H1 (cell line): ENCODE data around the gene NSMCE3. TPM values are rescaled to one million over a fixed set of nuclear protein-coding genes. Genes with fewer than 3 reads are reported as not detected.

ENCODE experiments used
- CTCF ChIA-PET: fragments of 300-600 bp; sonication (Branson Sonifier 250); formaldehyde crosslinking; loops from one replicate; lab custom pipeline; 2021; ENCODE audit not compliant: partially characterized antibody; lab: Charles Lee
- POLR2A ChIA-PET: fragments of 300-600 bp; sonication (Branson Sonifier 250); formaldehyde crosslinking; loops from one replicate; lab custom pipeline; 2021; ENCODE audit warnings: inconsistent platforms; ENCODE audit not compliant: partially characterized antibody; lab: Charles Lee
- DNase-seq, 2 experiments: peaks; one replicate each; pipeline versions ENCODE4 v3.0.0 to v3.0.0-alpha.2; 2010 to 2022; ENCODE audit warnings: low spot score in 2 of 2, low read depth in 1 of 2, mixed read lengths in 1 of 2
- FAIRE-seq: peaks from 2 replicates; lab custom pipeline; 2011; peaks lifted over from hg19 to GRCh38; lab: Jason Lieb, UNC
- H2AFZ ChIP-seq: 2 replicates; pipeline ENCODE4 v1.8.1; 2012; ENCODE audit warnings: low read length, inconsistent platforms
- H2AK5ac ChIP-seq: 2 replicates; pipeline ENCODE4 v1.6.1; 2013; ENCODE audit warnings: low read depth, low read length
- H2BK120ac ChIP-seq: replicated peaks from 2 replicates; pipeline ENCODE3; 2013; ENCODE audit warnings: low read depth, low read length, inconsistent platforms
- H2BK12ac ChIP-seq: 2 replicates; pipeline ENCODE4 v1.6.1; 2013; ENCODE audit warnings: low read depth, low read length
- H2BK15ac ChIP-seq: 2 replicates; pipeline ENCODE4 v1.6.1; 2013; ENCODE audit warnings: low read length
- H2BK20ac ChIP-seq: 2 replicates; pipeline ENCODE4 v1.6.1; 2013; ENCODE audit warnings: low read length
- H2BK5ac ChIP-seq: 2 replicates; pipeline ENCODE4 v1.6.1; 2013; ENCODE audit warnings: low read depth, low read length
- H3K14ac ChIP-seq: 2 replicates; pipeline ENCODE4 v1.6.1; 2013; ENCODE audit warnings: inconsistent platforms; ENCODE audit not compliant: insufficient read length
- H3K18ac ChIP-seq: 2 replicates; pipeline ENCODE4 v1.6.1; 2013; ENCODE audit warnings: low read length; ENCODE audit errors: extremely low read depth
- H3K23ac ChIP-seq: 2 replicates; pipeline ENCODE4 v1.6.1; 2013; ENCODE audit warnings: inconsistent platforms; ENCODE audit not compliant: insufficient read length
- H3K23me2 ChIP-seq: 2 replicates; pipeline ENCODE4 v1.6.1; 2013; ENCODE audit warnings: low read depth, low read length
- H3K27ac ChIP-seq: 2 replicates; pipeline ENCODE4 v1.6.1; 2011; ENCODE audit warnings: low read depth, low read length, inconsistent platforms
- H3K27me3 ChIP-seq, 4 experiments: replicated peaks in 1 of 4; 1 replicate in 1 of 4; 2 replicates in 3 of 4; pipeline versions ENCODE4 v1.6.1 to v1.8.1; 2011 to 2013; ENCODE audit warnings: low read length in 3 of 4, mild to moderate bottlenecking in 3 of 4, inconsistent platforms in 2 of 4, mixed read lengths in 2 of 4, moderate library complexity in 1 of 4; ENCODE audit not compliant: control insufficient read depth in 3 of 4, insufficient read depth in 3 of 4; ENCODE audit errors: extremely low read depth in 1 of 4
- H3K36me3 ChIP-seq, 4 experiments: 2 replicates each; pipeline versions ENCODE4 v1.6.1 to v1.8.1; 2011 to 2013; ENCODE audit warnings: mild to moderate bottlenecking in 4 of 4, low read length in 3 of 4, moderate library complexity in 2 of 4, control low read depth in 1 of 4, inconsistent platforms in 1 of 4; ENCODE audit not compliant: insufficient read depth in 4 of 4, control insufficient read depth in 2 of 4
- H3K4ac ChIP-seq: replicated peaks from 2 replicates; pipeline ENCODE3; 2013; ENCODE audit warnings: low read length, low read depth, mixed read lengths, inconsistent platforms; ENCODE audit not compliant: insufficient read length
- H3K4me1 ChIP-seq, 4 experiments: replicated peaks in 1 of 4; 1 replicate in 1 of 4; 2 replicates in 3 of 4; pipeline versions ENCODE4 v1.6.1 to v1.8.1; 2011 to 2013; ENCODE audit warnings: low read length in 3 of 4, inconsistent platforms in 2 of 4, mixed read lengths in 1 of 4; ENCODE audit not compliant: insufficient read depth in 4 of 4, control insufficient read depth in 3 of 4
- H3K4me2 ChIP-seq, 2 experiments: 2 replicates each; pipeline versions ENCODE4 v1.6.1 to v1.8.1; 2011 to 2013; ENCODE audit warnings: low read depth in 2 of 2, low read length in 2 of 2, control low read depth in 1 of 2, inconsistent platforms in 1 of 2, mild to moderate bottlenecking in 1 of 2; ENCODE audit not compliant: insufficient read depth in 1 of 2
- H3K4me3 ChIP-seq, 4 experiments: fragments of 200-600, 300-600 bp in 1 of 4; sonication (generic), shearing (Covaris generic), sonication (Bioruptor Twin) in 1 of 4; 2 replicates each; pipeline versions ENCODE4 v1.5.1 to v1.8.1; 2011 to 2016; ENCODE audit warnings: low read length in 4 of 4, low read depth in 3 of 4, control low read depth in 2 of 4, inconsistent platforms in 2 of 4, mild to moderate bottlenecking in 2 of 4, mixed read lengths in 1 of 4, moderate library complexity in 1 of 4; ENCODE audit not compliant: insufficient read depth in 2 of 4; ENCODE audit errors: extremely low read depth in 1 of 4
- H3K56ac ChIP-seq: replicated peaks from 2 replicates; pipeline ENCODE3; 2013; ENCODE audit warnings: low read depth, mild to moderate bottlenecking, mixed read lengths, low read length, inconsistent platforms; ENCODE audit not compliant: insufficient read length
- H3K79me1 ChIP-seq: 2 replicates; pipeline ENCODE4 v1.6.1; 2013; ENCODE audit warnings: low read depth, low read length, control low read depth
- H3K79me2 ChIP-seq, 2 experiments: 2 replicates each; pipeline versions ENCODE4 v1.6.1 to v1.8.1; 2012 to 2013; ENCODE audit warnings: low read length in 2 of 2, mild to moderate bottlenecking in 2 of 2, inconsistent platforms in 1 of 2; ENCODE audit not compliant: insufficient read depth in 2 of 2, control insufficient read depth in 1 of 2
- H3K9ac ChIP-seq, 4 experiments: replicated peaks in 1 of 4; 1 replicate in 1 of 4; 2 replicates in 3 of 4; pipeline versions ENCODE4 v1.6.1 to v1.8.1; 2011 to 2013; ENCODE audit warnings: low read depth in 3 of 4, low read length in 3 of 4, control low read depth in 2 of 4, mild to moderate bottlenecking in 2 of 4, moderate library complexity in 2 of 4, inconsistent platforms in 1 of 4; ENCODE audit errors: extremely low read depth in 1 of 4
- H3K9me3 ChIP-seq, 2 experiments: 2 replicates each; pipeline versions ENCODE4 v1.6.1 to v1.8.1; 2012 to 2013; ENCODE audit warnings: mild to moderate bottlenecking in 2 of 2, moderate library complexity in 2 of 2, control low read depth in 1 of 2, inconsistent platforms in 1 of 2, low read depth in 1 of 2, low read length in 1 of 2, mixed read lengths in 1 of 2; ENCODE audit not compliant: insufficient read depth in 2 of 2
- H4K20me1 ChIP-seq, 2 experiments: replicated peaks in 1 of 2; 2 replicates each; pipeline versions ENCODE3 to v1.8.1; 2011 to 2013; ENCODE audit warnings: inconsistent platforms in 2 of 2, low read length in 2 of 2, mild to moderate bottlenecking in 1 of 2; ENCODE audit not compliant: insufficient read depth in 2 of 2, control insufficient read depth in 1 of 2
- H4K5ac ChIP-seq: 2 replicates; pipeline ENCODE4 v1.6.1; 2013; ENCODE audit warnings: low read length, low read depth, mixed read lengths, inconsistent platforms; ENCODE audit not compliant: insufficient read length
- H4K8ac ChIP-seq: 2 replicates; pipeline ENCODE4 v1.8.0; 2013; ENCODE audit warnings: mild to moderate bottlenecking, moderate library complexity, low read length, inconsistent platforms; ENCODE audit not compliant: insufficient read depth; ENCODE audit errors: extremely low read depth
- H4K91ac ChIP-seq: replicated peaks from 2 replicates; pipeline ENCODE3; 2013; ENCODE audit warnings: low read length, mixed read lengths, inconsistent platforms; ENCODE audit not compliant: insufficient read length
- CBX8 ChIP-seq: fragments of 300-800, 300-1000 bp; sonication (generic); IDR thresholded peaks from 2 replicates; pipeline ENCODE4 v1.7.1; 2016; ENCODE audit warnings: low read depth, low read length, borderline replicate concordance
- CTBP2 ChIP-seq: IDR thresholded peaks from 2 replicates; pipeline ENCODE4 v1.7.0; 2011; ENCODE audit warnings: borderline replicate concordance, mild to moderate bottlenecking, moderate library complexity, mixed read lengths, low read length; ENCODE audit not compliant: insufficient read depth, insufficient read length
- E2F6 ChIP-seq: IDR thresholded peaks from 2 replicates; pipeline ENCODE4 v1.6.1; 2012; ENCODE audit warnings: inconsistent platforms
- EGR1 ChIP-seq: IDR thresholded peaks from 2 replicates; pipeline ENCODE4 v1.6.1; 2011; ENCODE audit warnings: low read depth, low read length, borderline replicate concordance
- GTF2F1 ChIP-seq: IDR thresholded peaks from 2 replicates; pipeline ENCODE4 v1.6.1; 2012; ENCODE audit warnings: low read depth, low read length, improper control_type of control experiment, borderline replicate concordance
- HDAC6 ChIP-seq: IDR thresholded peaks from one replicate; pipeline ENCODE4 v1.7.1; 2012; ENCODE audit warnings: low read depth, mild to moderate bottlenecking, inconsistent platforms, low read length, moderate library complexity
- NANOG ChIP-seq: IDR thresholded peaks from 2 replicates; pipeline ENCODE4 v1.6.1; 2011; ENCODE audit warnings: low read length, low read depth, mild to moderate bottlenecking, inconsistent platforms; ENCODE audit not compliant: insufficient read depth, poor library complexity, severe bottlenecking
- RNF2 ChIP-seq: fragments of 200-900, 300-1000 bp; sonication (generic); IDR thresholded peaks from 2 replicates; pipeline ENCODE4 v1.7.1; 2016; ENCODE audit warnings: borderline replicate concordance, low read depth, mild to moderate bottlenecking, antibody characterized with exemption, low read length; ENCODE audit not compliant: poor library complexity, severe bottlenecking; ENCODE audit errors: missing control alignments
- RXRA ChIP-seq: IDR thresholded peaks from 2 replicates; pipeline ENCODE4 v1.6.1; 2011; ENCODE audit warnings: low read depth, mild to moderate bottlenecking, low read length, moderate library complexity; ENCODE audit not compliant: insufficient read depth
- SUZ12 ChIP-seq: fragments of 200-600 bp; sonication (generic); IDR thresholded peaks from 2 replicates; pipeline ENCODE4 v1.6.1; 2012; ENCODE audit warnings: mild to moderate bottlenecking, inconsistent platforms, low read length, moderate library complexity, mixed read lengths
- ZNF274 ChIP-seq: IDR thresholded peaks from 2 replicates; pipeline ENCODE4 v1.7.0; 2012; ENCODE audit warnings: low read length, borderline replicate concordance; ENCODE audit errors: extremely low read depth
- WGBS, 2 experiments: shearing (Covaris generic) in 1 of 2; methylation state at CpG; one replicate each; pipeline versions ENCODE4 v1.1.6 to v1.1.7; 2013 to 2015; ENCODE audit warnings: low lambda C conversion rate in 2 of 2, mixed read lengths in 2 of 2, inconsistent platforms in 1 of 2, low coverage in 1 of 2, missing lambda C conversion rate in 1 of 2; ENCODE audit not compliant: insufficient replicate concordance in 2 of 2, insufficient coverage in 1 of 2, insufficient read length in 1 of 2; ENCODE audit errors: extremely low coverage in 1 of 2, missing lambda C conversion rate in 1 of 2; 5-methylcytosine and 5-hydroxymethylcytosine counted together
- polyA plus RNA-seq, 7 experiments: library from polyadenylated mRNA; depleted of rRNA in 3 of 7; stranded (reverse) in 5 of 7; unstranded in 2 of 7; fragments of >200 nt in 5 of 7; fragments of 200-250 nt in 2 of 7; gene quantifications; 1 replicate in 5 of 7; 2 replicates in 1 of 7; 4 replicates in 1 of 7; pipeline versions ENCODE4 v1.2.1 to v1.2.3, GENCODE V29; 2011 to 2013; ENCODE audit warnings: missing spikeins in 2 of 7, mixed read lengths in 2 of 7
- total RNA-seq: library from RNA; stranded (reverse); fragmentation: NEBNext Ultra II Directional; extraction: Animal tissue kit (Norgen Biotek cat#: 25700); gene quantifications from 2 replicates; pipeline ENCODE4 v1.2.1, GENCODE V29; 2021

Gene NSMCE3
- total and polyA plus RNA-seq, 2 of the 8 experiments (the other 6 are each of a cell fraction or from before 2014, with no cell fraction given) = 4.3 to 6.7 TPM

GRCh38 chr15:29225534-29226234, 43.9 kb downstream of the NSMCE3 start:
- Histone ChIP-seq H3K36me3 (no peaks in the 10 kb centered on the region), H4K20me1 (no peaks in the 10 kb centered on the region), H3K56ac (no peak overlapping the region), H3K79me1 (no peaks in the 10 kb centered on the region), H4K5ac (no peak overlapping the region), H3K79me2 (no peaks in the 10 kb centered on the region), H3K18ac (no peak overlapping the region), H4K8ac (no peak overlapping the region), H2BK5ac (no peak overlapping the region), H3K4me2 (no peak overlapping the region), H3K14ac (no peak overlapping the region), H3K4me3 (no peak overlapping the region), H2BK20ac (no peak overlapping the region), H3K27me3 (no peaks in the 10 kb centered on the region), H3K9me3 (no peaks in the 10 kb centered on the region; a peak in 1 of 4 replicates), H3K4ac (no peak overlapping the region), H4K91ac (no peak overlapping the region), H2BK15ac (no peak overlapping the region), H2BK120ac (no peak overlapping the region), H2AFZ (no peak overlapping the region), H3K4me1 (peaks cover 0 to 3% (median under 1%) of the 10 kb centered on the region in 4 experiments; a peak in 2 of 7 replicates), H3K27ac (no peak overlapping the region), H3K23ac (no peak overlapping the region), H3K9ac (no peak overlapping the region), H2AK5ac (no peak overlapping the region), H2BK12ac (no peak overlapping the region), H3K23me2 (no peaks in the 10 kb centered on the region)
- ChIA-PET CTCF (interaction anchor here (0.6 to 3.8 kb wide), 3 partner anchors 8 to 454 kb away, joined by 3 to 9 read pairs (median 3); no protein-coding TSS in a partner anchor), POLR2A (interaction anchor here (0.7 kb wide), 1 partner anchor 10 kb away, joined by 3 read pairs; no protein-coding TSS in a partner anchor)
- WGBS, 2 experiments = 91% methylated on average over 21 of the region's 22 CpGs; no CpG with 5 or more reads in 1 of the 2 experiments
- FAIRE-seq = no peak
- TF ChIP-seq HDAC6 = no peak
- TF ChIP-seq GTF2F1 = no peak
- no peak for TF ChIP-seq CTBP2
- no peak for TF ChIP-seq SUZ12
- no peak for TF ChIP-seq CBX8
- no peak for TF ChIP-seq RNF2
- no peak for TF ChIP-seq ZNF274
- TF ChIP-seq E2F6 = no peak
- no peak for TF ChIP-seq EGR1
- no peak for TF ChIP-seq RXRA
- no peak for TF ChIP-seq NANOG
- no peak for DNase-seq
